LNCAP (cell line): ENCODE measurements around the gene CAMTA1.

Experiments used
- CTCF ChIP-seq: fragments of 450-650 bp; IDR thresholded peaks from 2 replicates; pipeline ENCODE4 v1.5.1; 2017; ENCODE audit warnings: mild to moderate bottlenecking

The CAMTA1 gene

GRCh38 chr1:7325254-7325653 lies 540.0 kb downstream of the CAMTA1 start:
- no peak for TF ChIP-seq CTCF

- TF ChIP-seq CTCF = no peak
Observed at GRCh38 chr1:7326366-7326765, 541.1 kb downstream of the CAMTA1 start.

GRCh38 chr1:7327849-7328248 lies 542.6 kb downstream of the CAMTA1 start:
- no peak for TF ChIP-seq CTCF

- TF ChIP-seq CTCF = no peak
Observed at GRCh38 chr1:7329868-7330615, 544.8 kb downstream of the CAMTA1 start.

- no peak for TF ChIP-seq CTCF
Observed at GRCh38 chr1:7331926-7332535, 546.8 kb downstream of the CAMTA1 start.

GRCh38 chr1:7333094-7333493 lies 547.8 kb downstream of the CAMTA1 start:
- TF ChIP-seq CTCF = no peak

GRCh38 chr1:7333620-7334019 lies 548.4 kb downstream of the CAMTA1 start:
- TF ChIP-seq CTCF = no peak
